Heart left ventricle (tissue), 16 donors: ENCODE results near the gene MYH6. TPM values are rescaled to one million over a fixed set of nuclear protein-coding genes. Genes with fewer than 3 reads are reported as not detected.
A peak's percentile ranks its signal among the peaks of the same experiment; 100 is the strongest.
"Not testable (repeated sequence)": the region's sequence is repeated elsewhere in the genome, so short reads cannot be mapped to it uniquely, and the experiment has no call there.

Experiments
- ATAC-seq, 4 donors: fragments of 200-7000 bp; cut with Tn5 transposase; one replicate each; pipeline ENCODE4 v1.9.1; 2020 to 2022; ENCODE audit warnings: moderate library complexity in 4 of 4, mild to moderate bottlenecking in 3 of 4, moderate number of reproducible peaks in 1 of 4
- DNase-seq, 5 donors: peaks; one replicate each; pipeline ENCODE4 v3.0.0-alpha.2; 2020
- H3K27ac ChIP-seq, 12 donors: fragments of 200-600 bp; sonication (generic) in 4 of 12; one replicate each; pipeline versions ENCODE4 v1.5.0 to v1.8.0; 2016 to 2022; ENCODE audit warnings: mild to moderate bottlenecking in 2 of 12
- H3K27me3 ChIP-seq, 9 donors: fragments of 200-600 bp; sonication (generic) in 2 of 9; one replicate each; pipeline versions ENCODE4 v1.5.1 to v1.8.0; 2016 to 2022; ENCODE audit warnings: mild to moderate bottlenecking in 3 of 9
- H3K36me3 ChIP-seq, 9 donors: fragments of 200-600 bp; sonication (generic) in 2 of 9; one replicate each; pipeline versions ENCODE4 v1.5.0 to v1.8.0; 2018 to 2022; ENCODE audit warnings: mild to moderate bottlenecking in 2 of 9
- H3K4me1 ChIP-seq, 12 donors: fragments of 200-600 bp; sonication (generic) in 4 of 12; one replicate each; pipeline versions ENCODE4 v1.5.0 to v1.8.0; 2016 to 2022; ENCODE audit warnings: mild to moderate bottlenecking in 3 of 12
- H3K4me3 ChIP-seq, 12 donors: fragments of 200-600 bp; sonication (generic) in 4 of 12; one replicate each; pipeline versions ENCODE4 v1.5.0 to v1.8.0; 2017 to 2022; ENCODE audit warnings: mild to moderate bottlenecking in 9 of 12, moderate library complexity in 4 of 12
- H3K9me3 ChIP-seq, 12 donors: fragments of 200-600 bp; sonication (generic) in 4 of 12; one replicate each; pipeline versions ENCODE4 v1.5.0 to v1.8.0; 2016 to 2022; ENCODE audit warnings: mild to moderate bottlenecking in 1 of 12
- CTCF ChIP-seq, 12 donors: fragments of 200-600 bp; sonication (generic) in 4 of 12; IDR thresholded peaks; one replicate each; pipeline versions ENCODE4 v1.5.0 to v1.8.0; 2018 to 2022; ENCODE audit warnings: antibody characterized with exemption in 12 of 12, mild to moderate bottlenecking in 5 of 12
- POLR2A ChIP-seq, 2 donors: fragments of 450-650 bp; IDR thresholded peaks; one replicate each; pipeline ENCODE4 v1.6.1; 2017; ENCODE audit warnings: antibody characterized with exemption in 2 of 2, mild to moderate bottlenecking in 2 of 2, moderate library complexity in 2 of 2
- WGBS, 4 donors: extraction: QIAGEN DNeasy Blood & Tissue Kit in 2 of 4; methylation state at CpG; one replicate each; pipeline versions ENCODE4 v1.1.5 to v1.1.7; 2013 to 2018; 5-methylcytosine and 5-hydroxymethylcytosine counted together
- intact Hi-C, 10 donors: fragments of 100-400 bp; cut with DNase I; formaldehyde crosslinking; loops; one replicate each; pipeline versions ENCODE4 v1.11.1 to v1.14.2; 2022
- polyA plus RNA-seq, 2 donors: library from polyadenylated mRNA; stranded (reverse); fragments of 200-250 nt; gene quantifications; one replicate each; pipeline ENCODE4 v1.2.3, GENCODE V29; 2013
- total RNA-seq, 9 donors: library from RNA; depleted of rRNA in 2 of 9; stranded (reverse); fragments of >200 nt in 2 of 9; fragmentation: NEBNext Ultra II Directional in 3 of 9; extraction: Animal tissue kit (Norgen Biotek cat#: 25700) in 3 of 9; gene quantifications; one replicate each; pipeline versions ENCODE4 v1.1.0 to v1.2.4, GENCODE V29; 2016 to 2023
- donor health status: ischemic (EF 13 %, LVEDD 7.1; RV severe dilation, severe dysfunction).
- donor health status: healthy with polysubstance abuse.
- donor health status: DM: no; HTN: yes; CAD: no.
- donor health status: DM: no; HTN: no; CAD: no.
- donor health status: ischemic (EF 25% LVEDD 6.9; RV normal size, moderate dysfunction).
- donor health status: ischemic (EF 25% LVEDD 5.7; RV mildly dilated, moderate dysfunction).
- donor health status: healthy.
- donor health status: DM: yes; HTN: yes; CAD: no.
- donor health status: ischemic (EF 35%, LVEDD 5.7; RV mildly dilated, moderate dysfunction).
- donor health status: nonischemic (EF 11% LVEDD 7.7; RV severe dilation, severe dysfunction).
- donor health status: DM: yes; HTN: yes; CAD: no.
- donor health status: PGD.
- donor health status: ischemic (EF 29% LVEDD 5.4; RV normal size, mild dysfunction).
- donor health status: nonischemic (EF 23%, LVEDD 6.1; RV moderate dilation, normal function).

Gene MYH6
- total and polyA plus RNA-seq, 11 donors = 76.8 to 5,104 (median 1,271) TPM

DNA sequence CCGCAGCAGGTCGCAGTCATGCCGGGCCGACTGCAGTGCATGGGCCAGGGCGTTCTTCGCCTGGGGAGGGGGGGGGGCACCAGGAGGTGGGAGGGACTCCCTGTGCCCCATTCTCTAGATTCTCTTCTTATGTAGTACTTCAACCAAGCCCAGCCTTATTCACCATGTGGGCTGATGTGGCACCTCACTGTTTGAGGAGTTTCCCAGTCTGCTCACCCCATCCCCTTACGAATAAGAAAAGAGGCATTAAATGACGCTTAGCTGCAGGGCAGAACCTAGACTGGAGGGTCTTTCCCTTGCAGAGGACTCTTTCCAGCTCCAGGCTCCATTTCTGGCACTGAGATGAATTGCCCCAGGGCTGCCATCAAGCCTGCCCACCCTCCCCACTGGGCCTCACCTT lies 19.1 kb downstream of the MYH6 start:
- TF ChIP-seq POLR2A (IDR thresholded peaks at IDR 0.05) = no peak
- TF ChIP-seq CTCF (IDR thresholded peaks at IDR 0.05) = no peak
- WGBS, 4 donors = 73 to 80% (median 78%) methylated on average over 7 to 8 of the region's 8 CpGs
- Histone ChIP-seq H3K27ac (peak overlapping the region in 1 of 12 donors; percentile 18), H3K36me3 (peaks cover 0 to 95% (median 58%) of the 10 kb centered on the region in 9 donors), H3K9me3 (no peaks in the 10 kb centered on the region), H3K4me3 (no peak overlapping the region), H3K27me3 (peaks cover 0 to 5% (median 0%) of the 10 kb centered on the region in 9 donors), H3K4me1 (no peaks in the 10 kb centered on the region)
- intact Hi-C loops = loop anchor here in 2 of 10 donors (10.0 kb wide), 2 partner anchors 56 to 124 kb away; no protein-coding TSS in a partner anchor
- DNase-seq (peak in 1 of 5 donors; percentile 10), ATAC-seq (no peak)

DNA sequence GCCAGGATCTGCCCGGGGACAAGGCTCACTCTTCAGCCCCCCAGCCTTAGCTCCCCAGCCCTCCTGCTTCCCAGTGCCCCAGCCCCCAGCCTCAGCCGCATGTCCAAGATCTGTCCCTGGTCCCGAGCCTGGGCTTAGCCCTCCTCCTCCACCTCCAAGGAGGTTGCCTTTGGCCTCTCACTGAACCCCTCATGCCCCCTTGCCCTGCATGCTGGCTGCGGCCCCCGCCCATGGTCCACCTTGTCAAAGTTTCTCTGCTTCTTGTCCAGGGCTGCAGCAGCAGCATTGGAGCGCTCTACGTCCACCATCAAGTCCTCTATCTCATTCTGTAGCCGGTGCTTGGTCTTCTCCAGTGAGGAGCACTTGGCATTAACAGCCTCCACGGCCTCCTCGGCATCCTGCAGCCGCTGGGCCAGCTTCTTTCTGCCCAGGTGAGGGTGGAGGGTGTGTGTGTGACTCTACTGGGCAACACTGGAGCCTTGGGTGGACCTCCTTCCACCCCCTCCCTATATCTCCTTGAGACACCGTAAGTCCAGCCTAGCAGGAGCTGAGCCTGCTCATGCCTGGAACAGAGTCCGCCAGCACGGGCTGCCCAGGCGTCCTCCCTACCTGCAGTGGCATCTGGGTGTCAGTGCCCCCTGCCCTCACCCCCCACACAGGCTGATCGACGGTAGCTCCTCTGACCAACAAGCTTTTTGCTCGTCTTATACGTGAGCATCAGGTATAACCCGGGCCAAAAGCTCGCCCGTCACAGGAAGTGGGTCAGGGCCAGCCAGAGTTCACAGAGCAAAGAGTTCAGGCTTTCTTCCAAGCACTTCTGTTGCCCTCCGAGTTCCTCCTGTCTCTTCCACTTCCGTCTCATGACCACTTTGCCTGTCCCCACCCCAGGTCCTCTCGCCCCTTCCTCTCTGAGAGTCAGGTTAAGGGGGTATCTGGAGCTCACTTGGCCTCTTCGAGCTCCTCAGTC lies 19.9 kb downstream of the MYH6 start:
- Histone ChIP-seq H3K9me3 (no peaks in the 10 kb centered on the region), H3K27ac (peak overlapping the region in 1 of 12 donors; percentile 18), H3K27me3 (peaks cover 0 to 5% (median 0%) of the 10 kb centered on the region in 9 donors), H3K36me3 (peaks cover 0 to 95% (median 61%) of the 10 kb centered on the region in 9 donors), H3K4me3 (no peak overlapping the region), H3K4me1 (no peaks in the 10 kb centered on the region)
- peak in 3 of 4 donors; percentile 0 to 2 (median 2) for ATAC-seq
- intact Hi-C loops = loop anchor here in 2 of 10 donors (10.0 kb wide), 2 partner anchors 57 to 123 kb away; no protein-coding TSS in a partner anchor
- peak in 2 of 5 donors; percentile 18 to 37 for DNase-seq
- WGBS, 4 donors = 63 to 67% (median 65%) methylated on average over 26 of the region's 26 CpGs
- TF ChIP-seq POLR2A (IDR thresholded peaks at IDR 0.05) (no peak), CTCF (IDR thresholded peaks at IDR 0.05) (no peak)

DNA sequence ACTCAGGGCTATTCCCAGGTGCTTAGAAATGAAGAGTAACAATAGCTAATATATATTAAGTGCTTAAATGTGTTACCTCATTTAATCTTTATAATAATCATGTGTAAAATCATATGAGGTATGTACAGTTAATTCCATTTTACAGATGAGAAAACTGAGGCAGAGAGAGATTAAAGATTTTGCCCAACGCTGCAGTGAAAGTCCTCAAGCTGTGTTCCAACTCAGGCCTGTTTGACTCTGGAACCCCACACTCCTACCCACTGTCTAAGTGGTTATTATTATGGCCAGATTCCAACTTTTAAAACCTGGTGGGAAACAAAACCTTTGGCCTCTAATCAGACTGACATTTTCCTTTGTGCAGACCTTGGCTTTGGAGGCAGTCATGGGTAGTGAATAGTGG lies 21.1 kb downstream of the MYH6 start:
- ATAC-seq (no peak), DNase-seq (no peak)
- H3K4me3 ChIP-seq = no peak overlapping the region
- H3K27ac ChIP-seq = no peak overlapping the region
- no peak for TF ChIP-seq CTCF (IDR thresholded peaks at IDR 0.05)
- TF ChIP-seq POLR2A (IDR thresholded peaks at IDR 0.05) = no peak
- peaks cover 0 to 95% (median 63%) of the 10 kb centered on the region in 9 donors for H3K36me3 ChIP-seq
- intact Hi-C loops = loop anchor here in 2 of 10 donors (10.0 kb wide), 2 partner anchors 58 to 122 kb away; no protein-coding TSS in a partner anchor
- H3K9me3 ChIP-seq = no peaks in the 10 kb centered on the region
- H3K4me1 ChIP-seq = no peaks in the 10 kb centered on the region
- WGBS, 4 donors = 70 to 83% (median 75%) methylated on average over 1 of the region's 1 CpG
- H3K27me3 ChIP-seq = peaks cover 0 to 4% (median 0%) of the 10 kb centered on the region in 9 donors

- H3K9me3 ChIP-seq, H3K4me1 ChIP-seq, H3K4me3 ChIP-seq, DNase-seq, ATAC-seq, H3K27ac ChIP-seq, H3K27me3 ChIP-seq: not testable (repeated sequence)
- peaks cover 0 to 95% (median 64%) of the 10 kb centered on the region in 9 donors for H3K36me3 ChIP-seq
- intact Hi-C loops = loop anchor here in 2 of 10 donors (10.0 kb wide), 2 partner anchors 59 to 121 kb away; no protein-coding TSS in a partner anchor
- WGBS, 4 donors = 76 to 85% (median 79%) methylated on average over 17 of the region's 17 CpGs
These were observed 21.8 kb downstream of the MYH6 start for GRCh38 chr14:23386266-23386657.
